ENCODE measurements around the gene IFT122.

- TF ChIP-seq POLR2AphosphoS5 (IDR thresholded peaks at IDR 0.05) (no peak), CTCF (IDR thresholded peaks at IDR 0.05) (no peak), POLR2A (IDR thresholded peaks at IDR 0.05) (no peak)
These were observed 8.3 kb downstream of the IFT122 start for GRCh38 chr3:129448186-129448895.
